ENCODE data around the gene SPATA3. TPM values are rescaled to one million over a fixed set of nuclear protein-coding genes. Genes with fewer than 3 reads are reported as not detected.
A peak's percentile ranks its signal among the peaks of the same experiment; 100 is the strongest.

Gene SPATA3
- total and polyA plus RNA-seq, 2 of the 13 experiments (the other 11 are each of a cell fraction or from before 2014, with no cell fraction given), result not detected

DNA sequence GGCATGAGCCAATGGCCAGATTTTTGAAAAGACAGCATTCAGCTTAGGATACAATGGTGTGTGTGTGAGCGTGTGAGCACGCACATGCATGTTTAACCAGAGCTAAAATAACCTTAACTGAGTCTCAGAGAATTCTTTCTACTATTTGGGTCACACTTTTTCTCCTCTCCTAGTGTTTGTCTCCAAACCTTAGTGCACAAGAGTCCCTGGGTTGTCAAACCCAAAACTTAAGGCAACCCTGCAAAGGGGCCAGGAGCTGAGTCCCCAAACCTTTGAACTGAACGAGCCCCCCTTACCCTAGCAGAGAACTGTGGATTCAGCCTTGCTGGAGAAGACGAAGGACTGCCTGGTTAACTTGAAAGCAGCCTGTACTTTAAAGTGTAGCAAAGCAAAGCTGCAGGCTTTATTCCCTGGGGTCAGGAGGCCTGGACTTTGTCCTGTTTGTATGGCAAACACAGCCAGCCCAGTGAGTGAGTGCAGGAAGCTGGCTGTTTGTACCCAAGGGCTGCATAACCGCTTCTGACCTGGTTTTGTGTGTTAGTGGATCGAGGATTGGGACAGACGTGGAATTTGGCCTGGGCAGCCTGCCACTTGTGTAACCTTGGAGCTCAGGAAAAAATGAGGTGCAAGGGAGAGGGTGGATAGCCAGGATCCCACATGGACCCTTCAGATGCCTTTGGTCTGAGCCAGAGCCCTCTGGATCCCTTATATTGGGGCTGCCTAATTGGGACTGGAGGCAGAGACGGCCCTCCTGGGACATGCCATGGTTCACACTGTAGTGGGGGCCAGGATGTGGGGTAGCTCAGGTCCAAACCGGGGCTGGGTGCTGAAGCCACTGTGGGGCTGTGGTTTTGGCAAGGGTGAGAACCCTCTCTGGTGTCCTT is 54.3 kb downstream of the SPATA3 start (continued):
- TF ChIP-seq, protein P1, sequence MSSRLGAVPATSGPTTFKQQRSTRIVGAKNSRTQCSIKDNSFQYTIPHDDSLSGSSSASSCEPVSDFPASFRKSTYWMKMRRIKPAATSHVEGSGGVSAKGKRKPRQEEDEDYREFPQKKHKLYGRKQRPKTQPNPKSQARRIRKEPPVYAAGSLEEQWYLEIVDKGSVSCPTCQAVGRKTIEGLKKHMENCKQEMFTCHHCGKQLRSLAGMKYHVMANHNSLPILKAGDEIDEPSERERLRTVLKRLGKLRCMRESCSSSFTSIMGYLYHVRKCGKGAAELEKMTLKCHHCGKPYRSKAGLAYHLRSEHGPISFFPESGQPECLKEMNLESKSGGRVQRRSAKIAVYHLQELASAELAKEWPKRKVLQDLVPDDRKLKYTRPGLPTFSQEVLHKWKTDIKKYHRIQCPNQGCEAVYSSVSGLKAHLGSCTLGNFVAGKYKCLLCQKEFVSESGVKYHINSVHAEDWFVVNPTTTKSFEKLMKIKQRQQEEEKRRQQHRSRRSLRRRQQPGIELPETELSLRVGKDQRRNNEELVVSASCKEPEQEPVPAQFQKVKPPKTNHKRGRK (CRISPR knock-in tag; IDR thresholded peaks at IDR 0.05), result no peak
- peak; percentile 47; the same call in 1 of the 2 replicates for TF ChIP-seq ZNF546 (CRISPR knock-in tag; conservative IDR thresholded peaks at IDR 0.05)
- TF ChIP-seq NCOR1 (IDR thresholded peaks at IDR 0.05; ENCODE audit: borderline replicate concordance, low read length), result peak; percentile 98
- TF ChIP-seq, protein P2, sequence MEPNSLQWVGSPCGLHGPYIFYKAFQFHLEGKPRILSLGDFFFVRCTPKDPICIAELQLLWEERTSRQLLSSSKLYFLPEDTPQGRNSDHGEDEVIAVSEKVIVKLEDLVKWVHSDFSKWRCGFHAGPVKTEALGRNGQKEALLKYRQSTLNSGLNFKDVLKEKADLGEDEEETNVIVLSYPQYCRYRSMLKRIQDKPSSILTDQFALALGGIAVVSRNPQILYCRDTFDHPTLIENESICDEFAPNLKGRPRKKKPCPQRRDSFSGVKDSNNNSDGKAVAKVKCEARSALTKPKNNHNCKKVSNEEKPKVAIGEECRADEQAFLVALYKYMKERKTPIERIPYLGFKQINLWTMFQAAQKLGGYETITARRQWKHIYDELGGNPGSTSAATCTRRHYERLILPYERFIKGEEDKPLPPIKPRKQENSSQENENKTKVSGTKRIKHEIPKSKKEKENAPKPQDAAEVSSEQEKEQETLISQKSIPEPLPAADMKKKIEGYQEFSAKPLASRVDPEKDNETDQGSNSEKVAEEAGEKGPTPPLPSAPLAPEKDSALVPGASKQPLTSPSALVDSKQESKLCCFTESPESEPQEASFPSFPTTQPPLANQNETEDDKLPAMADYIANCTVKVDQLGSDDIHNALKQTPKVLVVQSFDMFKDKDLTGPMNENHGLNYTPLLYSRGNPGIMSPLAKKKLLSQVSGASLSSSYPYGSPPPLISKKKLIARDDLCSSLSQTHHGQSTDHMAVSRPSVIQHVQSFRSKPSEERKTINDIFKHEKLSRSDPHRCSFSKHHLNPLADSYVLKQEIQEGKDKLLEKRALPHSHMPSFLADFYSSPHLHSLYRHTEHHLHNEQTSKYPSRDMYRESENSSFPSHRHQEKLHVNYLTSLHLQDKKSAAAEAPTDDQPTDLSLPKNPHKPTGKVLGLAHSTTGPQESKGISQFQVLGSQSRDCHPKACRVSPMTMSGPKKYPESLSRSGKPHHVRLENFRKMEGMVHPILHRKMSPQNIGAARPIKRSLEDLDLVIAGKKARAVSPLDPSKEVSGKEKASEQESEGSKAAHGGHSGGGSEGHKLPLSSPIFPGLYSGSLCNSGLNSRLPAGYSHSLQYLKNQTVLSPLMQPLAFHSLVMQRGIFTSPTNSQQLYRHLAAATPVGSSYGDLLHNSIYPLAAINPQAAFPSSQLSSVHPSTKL (CRISPR knock-in tag; IDR thresholded peaks at IDR 0.05), result peak; percentile 99
- TF ChIP-seq RBM22 (optimal IDR thresholded peaks at IDR 0.05; ENCODE audit: low read length), result peak; percentile 95
- TF ChIP-seq DPF2 (CRISPR knock-in tag; IDR thresholded peaks at IDR 0.05; ENCODE audit: borderline replicate concordance, low read depth), result peak; percentile 99
- no peak; the same call in 1 of the 2 replicates for TF ChIP-seq ZNF33B (CRISPR knock-in tag; IDR thresholded peaks at IDR 0.05)
- peak; percentile 98 for TF ChIP-seq CEBPB (IDR thresholded peaks at IDR 0.05; ENCODE audit: borderline replicate concordance, low read depth, low read length)
- TF ChIP-seq, protein P3, sequence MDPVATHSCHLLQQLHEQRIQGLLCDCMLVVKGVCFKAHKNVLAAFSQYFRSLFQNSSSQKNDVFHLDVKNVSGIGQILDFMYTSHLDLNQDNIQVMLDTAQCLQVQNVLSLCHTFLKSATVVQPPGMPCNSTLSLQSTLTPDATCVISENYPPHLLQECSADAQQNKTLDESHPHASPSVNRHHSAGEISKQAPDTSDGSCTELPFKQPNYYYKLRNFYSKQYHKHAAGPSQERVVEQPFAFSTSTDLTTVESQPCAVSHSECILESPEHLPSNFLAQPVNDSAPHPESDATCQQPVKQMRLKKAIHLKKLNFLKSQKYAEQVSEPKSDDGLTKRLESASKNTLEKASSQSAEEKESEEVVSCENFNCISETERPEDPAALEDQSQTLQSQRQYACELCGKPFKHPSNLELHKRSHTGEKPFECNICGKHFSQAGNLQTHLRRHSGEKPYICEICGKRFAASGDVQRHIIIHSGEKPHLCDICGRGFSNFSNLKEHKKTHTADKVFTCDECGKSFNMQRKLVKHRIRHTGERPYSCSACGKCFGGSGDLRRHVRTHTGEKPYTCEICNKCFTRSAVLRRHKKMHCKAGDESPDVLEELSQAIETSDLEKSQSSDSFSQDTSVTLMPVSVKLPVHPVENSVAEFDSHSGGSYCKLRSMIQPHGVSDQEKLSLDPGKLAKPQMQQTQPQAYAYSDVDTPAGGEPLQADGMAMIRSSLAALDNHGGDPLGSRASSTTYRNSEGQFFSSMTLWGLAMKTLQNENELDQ (CRISPR knock-in tag; IDR thresholded peaks at IDR 0.05; ENCODE audit: borderline replicate concordance), result peak; percentile 46; the same call in 1 of the 2 replicates
- peak; percentile 24; the same call in 1 of the 2 replicates for TF ChIP-seq CENPT (CRISPR knock-in tag; IDR thresholded peaks at IDR 0.05; ENCODE audit: low read depth)
- TF ChIP-seq, protein P4, sequence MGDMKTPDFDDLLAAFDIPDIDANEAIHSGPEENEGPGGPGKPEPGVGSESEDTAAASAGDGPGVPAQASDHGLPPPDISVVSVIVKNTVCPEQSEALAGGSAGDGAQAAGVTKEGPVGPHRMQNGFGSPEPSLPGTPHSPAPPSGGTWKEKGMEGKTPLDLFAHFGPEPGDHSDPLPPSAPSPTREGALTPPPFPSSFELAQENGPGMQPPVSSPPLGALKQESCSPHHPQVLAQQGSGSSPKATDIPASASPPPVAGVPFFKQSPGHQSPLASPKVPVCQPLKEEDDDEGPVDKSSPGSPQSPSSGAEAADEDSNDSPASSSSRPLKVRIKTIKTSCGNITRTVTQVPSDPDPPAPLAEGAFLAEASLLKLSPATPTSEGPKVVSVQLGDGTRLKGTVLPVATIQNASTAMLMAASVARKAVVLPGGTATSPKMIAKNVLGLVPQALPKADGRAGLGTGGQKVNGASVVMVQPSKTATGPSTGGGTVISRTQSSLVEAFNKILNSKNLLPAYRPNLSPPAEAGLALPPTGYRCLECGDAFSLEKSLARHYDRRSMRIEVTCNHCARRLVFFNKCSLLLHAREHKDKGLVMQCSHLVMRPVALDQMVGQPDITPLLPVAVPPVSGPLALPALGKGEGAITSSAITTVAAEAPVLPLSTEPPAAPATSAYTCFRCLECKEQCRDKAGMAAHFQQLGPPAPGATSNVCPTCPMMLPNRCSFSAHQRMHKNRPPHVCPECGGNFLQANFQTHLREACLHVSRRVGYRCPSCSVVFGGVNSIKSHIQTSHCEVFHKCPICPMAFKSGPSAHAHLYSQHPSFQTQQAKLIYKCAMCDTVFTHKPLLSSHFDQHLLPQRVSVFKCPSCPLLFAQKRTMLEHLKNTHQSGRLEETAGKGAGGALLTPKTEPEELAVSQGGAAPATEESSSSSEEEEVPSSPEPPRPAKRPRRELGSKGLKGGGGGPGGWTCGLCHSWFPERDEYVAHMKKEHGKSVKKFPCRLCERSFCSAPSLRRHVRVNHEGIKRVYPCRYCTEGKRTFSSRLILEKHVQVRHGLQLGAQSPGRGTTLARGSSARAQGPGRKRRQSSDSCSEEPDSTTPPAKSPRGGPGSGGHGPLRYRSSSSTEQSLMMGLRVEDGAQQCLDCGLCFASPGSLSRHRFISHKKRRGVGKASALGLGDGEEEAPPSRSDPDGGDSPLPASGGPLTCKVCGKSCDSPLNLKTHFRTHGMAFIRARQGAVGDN (CRISPR knock-in tag; IDR thresholded peaks at IDR 0.05), result peak; percentile 86
- no peak for TF ChIP-seq ZNF468 (CRISPR knock-in tag; IDR thresholded peaks at IDR 0.05)
- TF ChIP-seq, protein P5, sequence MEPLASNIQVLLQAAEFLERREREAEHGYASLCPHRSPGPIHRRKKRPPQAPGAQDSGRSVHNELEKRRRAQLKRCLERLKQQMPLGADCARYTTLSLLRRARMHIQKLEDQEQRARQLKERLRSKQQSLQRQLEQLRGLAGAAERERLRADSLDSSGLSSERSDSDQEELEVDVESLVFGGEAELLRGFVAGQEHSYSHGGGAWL (CRISPR knock-in tag; IDR thresholded peaks at IDR 0.05), result no peak; the same call in none of the 2 replicates
- no peak; the same call in 1 of the 2 replicates for TF ChIP-seq MZF1 (CRISPR knock-in tag; IDR thresholded peaks at IDR 0.05; ENCODE audit: borderline replicate concordance)
